Panc1 (cell line): Measurements from ENCODE around the gene ANTXR1. TPM values are rescaled to one million over a fixed set of nuclear protein-coding genes. Genes with fewer than 3 reads are reported as not detected.
A peak's percentile ranks its signal among the peaks of the same experiment; 100 is the strongest.

Experiments
- ATAC-seq: fragments of 200-7000 bp; cut with Tn5 transposase; 2 replicates; pipeline ENCODE4 v1.9.1; 2020; ENCODE audit warnings: mild to moderate bottlenecking, moderate library complexity
- BruUV-seq: library from RNA; stranded (reverse); fragments of 400-500 nt; replicated peaks from 2 replicates; lab custom pipeline; 2021; lab: Mats Ljungman, UMichigan
- CTCF ChIA-PET: fragments of 300-600 bp; sonication (Branson Sonifier 250); formaldehyde crosslinking; loops from one replicate; lab custom pipeline; 2022; ENCODE audit warnings: antibody characterized with exemption; lab: Charles Lee
- POLR2A ChIA-PET: fragments of 300-600 bp; sonication (Branson Sonifier 250); formaldehyde crosslinking; loops from one replicate; lab custom pipeline; 2022; ENCODE audit warnings: antibody characterized with exemption; lab: Charles Lee
- DNase-seq: peaks from one replicate; pipeline ENCODE4 v3.0.0-alpha.2; 2010; ENCODE audit warnings: low read depth, low spot score
- H3K27ac ChIP-seq: 2 replicates; pipeline ENCODE4 v1.5.1; 2011; ENCODE audit warnings: mild to moderate bottlenecking, low read length, inconsistent platforms
- H3K27me3 ChIP-seq: fragments of 200-500 bp; sonication (Bioruptor generic); 2 replicates; pipeline ENCODE4 v1.6.0; 2014; ENCODE audit warnings: low read length, inconsistent platforms; ENCODE audit not compliant: control insufficient read depth, insufficient read depth
- H3K36me3 ChIP-seq: fragments of 200-500 bp; sonication (Bioruptor generic); 2 replicates; pipeline ENCODE4 v1.5.1; 2014; ENCODE audit warnings: inconsistent platforms, mild to moderate bottlenecking, low read length, moderate library complexity; ENCODE audit not compliant: control insufficient read depth, insufficient read depth
- H3K4me1 ChIP-seq: 2 replicates; pipeline ENCODE4 v1.5.1; 2011; ENCODE audit warnings: inconsistent platforms, mild to moderate bottlenecking, low read length, moderate library complexity; ENCODE audit not compliant: control insufficient read depth, insufficient read depth
- H3K4me3 ChIP-seq, 2 experiments: 2 replicates each; pipeline ENCODE4 v1.5.1; 2011 to 2012; ENCODE audit warnings: low read depth in 2 of 2, low read length in 2 of 2, mild to moderate bottlenecking in 2 of 2, inconsistent platforms in 1 of 2, moderate library complexity in 1 of 2
- H3K9me3 ChIP-seq: fragments of 200-500 bp; sonication (Bioruptor generic); 2 replicates; pipeline ENCODE4 v1.5.1; 2014; ENCODE audit warnings: low read depth, mild to moderate bottlenecking, inconsistent platforms, low read length, moderate library complexity; ENCODE audit not compliant: control insufficient read depth, insufficient read depth
- CTCF ChIP-seq: fragments of 450-650 bp; IDR thresholded peaks from 2 replicates; pipeline ENCODE4 v1.5.1; 2017; ENCODE audit warnings: mild to moderate bottlenecking
- POLR2AphosphoS5 ChIP-seq: IDR thresholded peaks from 2 replicates; pipeline ENCODE4 v1.6.1; 2012; ENCODE audit warnings: mild to moderate bottlenecking, low read depth, low read length, moderate library complexity
- REST ChIP-seq, 2 experiments: IDR thresholded peaks; 2 replicates each; pipeline ENCODE4 v1.6.1; 2011 to 2012; ENCODE audit warnings: low read depth in 2 of 2, control low read depth in 1 of 2, low read length in 1 of 2, mild to moderate bottlenecking in 1 of 2, moderate library complexity in 1 of 2; ENCODE audit not compliant: insufficient read depth in 1 of 2
- SIN3A ChIP-seq: IDR thresholded peaks from 2 replicates; pipeline ENCODE4 v1.6.1; 2012; ENCODE audit warnings: low read depth, mild to moderate bottlenecking, low read length, moderate library complexity, borderline replicate concordance; ENCODE audit not compliant: insufficient read depth
- TCF7L2 ChIP-seq: IDR thresholded peaks from 2 replicates; pipeline ENCODE4 v1.6.1; 2011; ENCODE audit warnings: mild to moderate bottlenecking, low read depth, low read length, inconsistent platforms
- in situ Hi-C: cut with HindIII; loops from 2 replicates; pipeline ENCODE4 v1.10.0; 2016; ENCODE audit warnings: low sequenced_read_pairs, low pct_unique_long_range_greater_than_20kb
- intact Hi-C: fragments of 100-400 bp; cut with micrococcal nuclease; formaldehyde crosslinking; loops from one replicate; pipeline ENCODE4 v1.10.0; 2022; ENCODE audit not compliant: unreplicated experiment
- total RNA-seq: library from RNA; stranded (reverse); gene quantifications from one replicate; pipeline ENCODE4 v1.2.1, GENCODE V29; 2021; ENCODE audit not compliant: unreplicated experiment

ANTXR1 gene
- total RNA-seq, 1 experiment from 2014 or later: 132 TPM

GRCh38 chr2:69169655-69170389 is 156.8 kb downstream of the ANTXR1 start:
- Histone ChIP-seq H3K9me3 (no peaks in the 10 kb centered on the region), H3K36me3 (no peaks in the 10 kb centered on the region), H3K4me3 (no peak overlapping the region), H3K27me3 (no peaks in the 10 kb centered on the region), H3K27ac (peak overlapping the region; percentile 49; the same call in 1 of the 2 replicates), H3K4me1 (0 out of 2 replicates have a peak, but pooled peaks cover 3% of the 10 kb centered on the region)
- intact Hi-C loops: no loop called here
- POLR2A ChIA-PET: interaction anchor here (0.7 kb wide), 1 partner anchor 192 kb away, joined by 3 read pairs; no protein-coding TSS in a partner anchor
- ATAC-seq: no peak
- CTCF ChIA-PET: no interaction called here
- BruUV-seq: no TSS peak
- TF ChIP-seq CTCF: no peak
- no peak for TF ChIP-seq POLR2AphosphoS5
- no peak for TF ChIP-seq SIN3A
- no peak for TF ChIP-seq TCF7L2
- no peak for TF ChIP-seq REST (IDR thresholded peaks at IDR 0.05; ENCODE audit: insufficient read depth in 1 of 2, low read depth in 2 of 2, low read length in 1 of 2)
- no peak for DNase-seq
- in situ Hi-C loops: no loop called here

DNA sequence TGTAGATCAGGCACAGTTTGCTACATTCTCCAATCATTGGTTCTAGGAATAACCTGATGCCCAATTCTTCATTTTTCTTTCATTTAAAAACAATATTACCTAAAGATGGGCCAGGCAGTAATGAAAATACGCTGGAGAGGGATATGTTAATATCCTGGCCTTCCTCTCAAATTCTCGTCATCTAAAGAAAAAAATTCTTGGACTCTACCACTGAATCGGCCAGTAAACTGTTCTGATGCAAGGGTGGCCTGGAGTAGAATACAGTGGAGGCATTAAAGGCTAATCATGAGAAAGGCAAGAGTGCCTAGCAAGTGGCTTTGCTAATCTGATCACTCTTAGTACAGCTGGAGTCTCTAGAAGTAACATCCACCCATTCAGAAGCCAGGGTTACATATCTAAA is 157.7 kb downstream of the ANTXR1 start:
- H3K4me1 ChIP-seq: 0 out of 2 replicates have a peak, but pooled peaks cover 3% of the 10 kb centered on the region
- in situ Hi-C loops: no loop called here
- ChIA-PET POLR2A (interaction anchor here (0.7 to 0.8 kb wide), 2 partner anchors 17 to 191 kb away, joined by 3 to 10 read pairs; no protein-coding TSS in a partner anchor), CTCF (no interaction called here)
- 0 out of 2 replicates have a peak overlapping the region, but pooled peaks have one; percentile 8 for H3K27ac ChIP-seq
- TF ChIP-seq POLR2AphosphoS5 (no peak), CTCF (no peak), REST (IDR thresholded peaks at IDR 0.05; ENCODE audit: insufficient read depth in 1 of 2, low read depth in 2 of 2, low read length in 1 of 2) (no peak), SIN3A (no peak), TCF7L2 (no peak)
- no peaks in the 10 kb centered on the region for H3K27me3 ChIP-seq
- DNase-seq (no peak), ATAC-seq (no peak)
- no TSS peak for BruUV-seq
- intact Hi-C loops: no loop called here
- H3K4me3 ChIP-seq: no peak overlapping the region
- H3K9me3 ChIP-seq: no peaks in the 10 kb centered on the region
- no peaks in the 10 kb centered on the region for H3K36me3 ChIP-seq
